HCT116 (cell line): Measurements from ENCODE around the gene CXADR. TPM values are rescaled to one million over a fixed set of nuclear protein-coding genes. Genes with fewer than 3 reads are reported as not detected.

ENCODE experiments used
- ATAC-seq: fragments of 200-7000 bp; cut with Tn5 transposase; 2 replicates; pipeline ENCODE4 v1.9.1; 2020; ENCODE audit warnings: mild to moderate bottlenecking, moderate library complexity
- BruUV-seq: library from RNA; stranded (reverse); fragments of 400-500 nt; replicated peaks from 2 replicates; lab custom pipeline; 2021; lab: Mats Ljungman, UMichigan
- CTCF ChIA-PET: fragments of 300-600 bp; sonication (Branson Sonifier 250); formaldehyde crosslinking; loops from one replicate; lab custom pipeline; 2021; ENCODE audit warnings: antibody characterized with exemption; lab: Charles Lee
- POLR2A ChIA-PET: fragments of 300-600, 350-600 bp; sonication (Branson Sonifier 250); formaldehyde crosslinking; loops from one replicate; lab custom pipeline; 2021; ENCODE audit warnings: antibody characterized with exemption; lab: Charles Lee
- RAD21 ChIA-PET, 2 experiments: fragments of 300-600 bp; sonication (Branson Sonifier 250); formaldehyde crosslinking; loops; one replicate each; lab custom pipeline; 2023; ENCODE audit warnings: low total read pairs in 2 of 2; ENCODE audit not compliant: uncharacterized antibody in 2 of 2, unreplicated experiment in 2 of 2, low non-redundant PET in 1 of 2; lab: Charles Lee
- DNase-seq: peaks from one replicate; pipeline ENCODE4 v3.0.0-alpha.2; 2010; ENCODE audit warnings: low read depth, low spot score
- H2AFZ ChIP-seq: fragments of 200-600 bp; shearing (Covaris generic), sonication (generic); 2 replicates; pipeline ENCODE4 v1.6.1; 2017; ENCODE audit warnings: low read depth, mixed run types, mixed read lengths, antibody characterized with exemption, low read length; ENCODE audit not compliant: poor library complexity, severe bottlenecking
- H3K27ac ChIP-seq: 2 replicates; pipeline ENCODE4 v1.5.1; 2012; ENCODE audit warnings: low read depth, low read length
- H3K27me3 ChIP-seq: fragments of 200-600 bp; sonication (generic); 2 replicates; pipeline ENCODE4 v1.6.1; 2016; ENCODE audit warnings: mixed run types, low read length, mixed read lengths; ENCODE audit not compliant: insufficient read depth
- H3K36me3 ChIP-seq, 2 experiments: fragments of 200-500 bp in 1 of 2; fragments of 200-600 bp in 1 of 2; sonication (Bioruptor generic) in 1 of 2; sonication (generic) in 1 of 2; 2 replicates each; pipeline versions ENCODE4 v1.5.1 to v1.6.1; 2014 to 2016; ENCODE audit warnings: low read length in 2 of 2, inconsistent platforms in 1 of 2, mixed read lengths in 1 of 2, mixed run types in 1 of 2; ENCODE audit not compliant: insufficient read depth in 2 of 2, control insufficient read depth in 1 of 2
- H3K4me1 ChIP-seq, 2 experiments: fragments of 200-600 bp in 1 of 2; sonication (generic) in 1 of 2; 2 replicates each; pipeline versions ENCODE4 v1.5.1 to v1.6.1; 2012 to 2017; ENCODE audit warnings: low read length in 2 of 2, inconsistent platforms in 1 of 2, mild to moderate bottlenecking in 1 of 2, mixed read lengths in 1 of 2, mixed run types in 1 of 2, moderate library complexity in 1 of 2; ENCODE audit not compliant: insufficient read depth in 2 of 2, control insufficient read depth in 1 of 2
- H3K4me2 ChIP-seq: fragments of 200-600 bp; sonication (generic); 2 replicates; pipeline ENCODE4 v1.6.1; 2017; ENCODE audit warnings: mixed run types, low read length, mixed read lengths
- H3K4me3 ChIP-seq, 2 experiments: fragments of 200-600 bp in 1 of 2; sonication (generic) in 1 of 2; replicated peaks in 1 of 2; 2 replicates each; pipeline ENCODE4 v1.5.1; 2011 to 2016; ENCODE audit warnings: low read length in 2 of 2, control low read depth in 1 of 2, low read depth in 1 of 2, mild to moderate bottlenecking in 1 of 2, mixed read lengths in 1 of 2, mixed run types in 1 of 2
- H3K79me2 ChIP-seq: fragments of 200-600 bp; sonication (generic); 2 replicates; pipeline ENCODE4 v1.6.1; 2017; ENCODE audit warnings: mild to moderate bottlenecking, mixed run types, low read length, moderate library complexity, mixed read lengths; ENCODE audit not compliant: insufficient read depth
- H3K9ac ChIP-seq: fragments of 200-600 bp; sonication (generic); 2 replicates; pipeline ENCODE4 v1.6.1; 2016; ENCODE audit warnings: low read length, mixed read lengths
- H3K9me2 ChIP-seq: fragments of 200-600 bp; sonication (generic), shearing (Covaris generic); 2 replicates; pipeline ENCODE4 v1.6.1; 2017; ENCODE audit warnings: mixed run types, mild to moderate bottlenecking, moderate library complexity; ENCODE audit not compliant: insufficient read depth
- H3K9me3 ChIP-seq, 2 experiments: fragments of 200-500 bp in 1 of 2; fragments of 200-600 bp in 1 of 2; sonication (Bioruptor generic) in 1 of 2; sonication (generic) in 1 of 2; 2 replicates each; pipeline ENCODE4 v1.6.1; 2014 to 2017; ENCODE audit warnings: low read length in 2 of 2, mixed read lengths in 2 of 2, inconsistent platforms in 1 of 2, low read depth in 1 of 2, mild to moderate bottlenecking in 1 of 2, mixed run types in 1 of 2, moderate library complexity in 1 of 2; ENCODE audit not compliant: control insufficient read depth in 1 of 2, insufficient read depth in 1 of 2
- H4K20me1 ChIP-seq: fragments of 200-600 bp; sonication (generic), shearing (Covaris generic); 2 replicates; pipeline ENCODE4 v1.6.1; 2017; ENCODE audit warnings: mixed run types, mild to moderate bottlenecking, moderate library complexity; ENCODE audit not compliant: insufficient read depth
- CBX3 ChIP-seq: IDR thresholded peaks from 2 replicates; pipeline ENCODE4 v1.6.1; 2012; ENCODE audit warnings: low read depth
- CEBPB ChIP-seq: IDR thresholded peaks from 2 replicates; pipeline ENCODE4 v1.6.1; 2012; ENCODE audit warnings: low read depth
- EGR1 ChIP-seq: IDR thresholded peaks from 2 replicates; pipeline ENCODE4 v1.6.1; 2012; ENCODE audit warnings: low read depth
- ELF1 ChIP-seq: IDR thresholded peaks from 2 replicates; pipeline ENCODE4 v1.6.1; 2012; ENCODE audit warnings: low read depth, borderline replicate concordance
- EZH2 ChIP-seq: fragments of 200-600 bp; sonication (generic); IDR thresholded peaks from 2 replicates; pipeline ENCODE4 v1.6.1; 2017; ENCODE audit warnings: antibody characterized with exemption, mixed run types
- FOSL1 ChIP-seq: IDR thresholded peaks from 2 replicates; pipeline ENCODE4 v1.6.1; 2012; ENCODE audit warnings: low read depth
- POLR2A ChIP-seq: IDR thresholded peaks from 2 replicates; pipeline ENCODE4 v1.7.0; 2011; ENCODE audit warnings: borderline replicate concordance; ENCODE audit not compliant: insufficient read depth, insufficient read length; ENCODE audit errors: extremely low read depth
- SIN3A ChIP-seq: IDR thresholded peaks from 2 replicates; pipeline ENCODE4 v1.6.1; 2012; ENCODE audit warnings: low read depth
- SP1 ChIP-seq: IDR thresholded peaks from 2 replicates; pipeline ENCODE4 v1.6.1; 2012; ENCODE audit warnings: low read depth
- SRF ChIP-seq: IDR thresholded peaks from 2 replicates; pipeline ENCODE4 v1.6.1; 2012; ENCODE audit warnings: low read depth
- TCF7L2 ChIP-seq: IDR thresholded peaks from 2 replicates; pipeline ENCODE4 v1.7.0; 2011; ENCODE audit warnings: borderline replicate concordance, inconsistent platforms; ENCODE audit not compliant: insufficient read depth, insufficient read length; ENCODE audit errors: extremely low read depth
- ZFX ChIP-seq: fragments of 450-650 bp; IDR thresholded peaks from 2 replicates; pipeline ENCODE4 v1.6.1; 2017
- ZNF274 ChIP-seq: fragments of 200-500 bp; sonication (Bioruptor generic); IDR thresholded peaks from 2 replicates; pipeline ENCODE4 v1.6.1; 2014; ENCODE audit warnings: mild to moderate bottlenecking, low read depth, low read length, inconsistent platforms
- intact Hi-C: fragments of 100-400 bp; cut with micrococcal nuclease; formaldehyde crosslinking; loops from 2 replicates; pipeline ENCODE4 v1.10.0; 2022
- total RNA-seq: library from RNA; stranded (reverse); gene quantifications from one replicate; pipeline ENCODE4 v1.2.1, GENCODE V29; 2021; ENCODE audit not compliant: unreplicated experiment
- TF ChIP-seq, protein P1 (sequence below): IDR thresholded peaks from 2 replicates; pipeline ENCODE4 v1.6.1; 2012
- TF ChIP-seq, protein P2 (sequence below): IDR thresholded peaks from 2 replicates; pipeline ENCODE4 v1.6.1; 2012; ENCODE audit warnings: low read depth
- TF ChIP-seq, protein P3 (sequence below): IDR thresholded peaks from 2 replicates; pipeline ENCODE4 v1.6.1; 2011; ENCODE audit warnings: mild to moderate bottlenecking, low read length, moderate library complexity; ENCODE audit not compliant: insufficient replicate concordance; ENCODE audit errors: extremely low read depth
- TF ChIP-seq, protein P4 (sequence below), 3 experiments: fragments of 200-600 bp in 1 of 3; sonication (generic) in 1 of 3; IDR thresholded peaks in 2 of 3; conservative IDR thresholded peaks in 1 of 3; 2 replicates each; pipeline ENCODE4 v1.5.1; 2012 to 2017; ENCODE audit warnings: low read depth in 2 of 3, low read length in 2 of 3, antibody characterized with exemption in 1 of 3, borderline replicate concordance in 1 of 3, control low read depth in 1 of 3, mild to moderate bottlenecking in 1 of 3, mixed read lengths in 1 of 3, mixed run types in 1 of 3, moderate library complexity in 1 of 3; ENCODE audit not compliant: insufficient read depth in 1 of 3

Gene CXADR
- total RNA-seq, 1 experiment from 2014 or later, result 21.6 TPM

DNA sequence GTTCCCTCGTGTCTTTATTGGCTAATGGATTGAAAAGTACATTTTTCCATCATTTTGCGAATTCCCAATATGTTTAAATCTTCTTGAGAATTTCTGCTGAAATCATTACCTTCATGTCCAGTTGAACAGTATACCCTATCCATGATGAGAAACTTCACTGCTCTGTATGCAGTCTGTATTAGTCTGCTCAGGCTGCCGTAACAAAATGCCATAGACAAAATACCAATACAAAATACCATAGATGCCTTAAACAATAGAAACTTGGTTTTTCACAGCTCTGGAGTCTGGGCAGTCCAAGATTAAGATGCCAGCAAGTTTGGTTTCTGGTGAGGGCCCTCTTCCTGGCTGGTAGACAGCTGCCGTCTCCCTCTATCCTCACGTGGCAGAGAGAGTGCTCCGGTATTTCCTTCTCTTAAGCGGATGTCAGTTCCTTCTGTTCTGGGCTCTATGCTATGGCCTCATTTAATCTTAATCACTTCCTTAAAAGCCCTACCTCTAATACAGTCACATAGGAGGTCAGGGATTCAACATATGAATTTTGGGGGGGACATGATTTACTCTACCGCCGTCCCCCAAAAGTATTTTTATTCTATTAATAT lies 27.0 kb downstream of the CXADR start:
- no peak overlapping the region for H3K27ac ChIP-seq
- H3K79me2 ChIP-seq, result no peaks in the 10 kb centered on the region; the same call in 1 of the 2 replicates
- TF ChIP-seq EGR1 (no peak), EZH2 (no peak), ELF1 (no peak), SRF (no peak), CEBPB (no peak), SIN3A (no peak), POLR2A (no peak), TCF7L2 (no peak), ZNF274 (no peak), FOSL1 (no peak), SP1 (no peak), ZFX (no peak), CBX3 (no peak)
- TF ChIP-seq, protein P1, sequence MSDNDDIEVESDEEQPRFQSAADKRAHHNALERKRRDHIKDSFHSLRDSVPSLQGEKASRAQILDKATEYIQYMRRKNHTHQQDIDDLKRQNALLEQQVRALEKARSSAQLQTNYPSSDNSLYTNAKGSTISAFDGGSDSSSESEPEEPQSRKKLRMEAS, result no peak
- TF ChIP-seq, protein P2, sequence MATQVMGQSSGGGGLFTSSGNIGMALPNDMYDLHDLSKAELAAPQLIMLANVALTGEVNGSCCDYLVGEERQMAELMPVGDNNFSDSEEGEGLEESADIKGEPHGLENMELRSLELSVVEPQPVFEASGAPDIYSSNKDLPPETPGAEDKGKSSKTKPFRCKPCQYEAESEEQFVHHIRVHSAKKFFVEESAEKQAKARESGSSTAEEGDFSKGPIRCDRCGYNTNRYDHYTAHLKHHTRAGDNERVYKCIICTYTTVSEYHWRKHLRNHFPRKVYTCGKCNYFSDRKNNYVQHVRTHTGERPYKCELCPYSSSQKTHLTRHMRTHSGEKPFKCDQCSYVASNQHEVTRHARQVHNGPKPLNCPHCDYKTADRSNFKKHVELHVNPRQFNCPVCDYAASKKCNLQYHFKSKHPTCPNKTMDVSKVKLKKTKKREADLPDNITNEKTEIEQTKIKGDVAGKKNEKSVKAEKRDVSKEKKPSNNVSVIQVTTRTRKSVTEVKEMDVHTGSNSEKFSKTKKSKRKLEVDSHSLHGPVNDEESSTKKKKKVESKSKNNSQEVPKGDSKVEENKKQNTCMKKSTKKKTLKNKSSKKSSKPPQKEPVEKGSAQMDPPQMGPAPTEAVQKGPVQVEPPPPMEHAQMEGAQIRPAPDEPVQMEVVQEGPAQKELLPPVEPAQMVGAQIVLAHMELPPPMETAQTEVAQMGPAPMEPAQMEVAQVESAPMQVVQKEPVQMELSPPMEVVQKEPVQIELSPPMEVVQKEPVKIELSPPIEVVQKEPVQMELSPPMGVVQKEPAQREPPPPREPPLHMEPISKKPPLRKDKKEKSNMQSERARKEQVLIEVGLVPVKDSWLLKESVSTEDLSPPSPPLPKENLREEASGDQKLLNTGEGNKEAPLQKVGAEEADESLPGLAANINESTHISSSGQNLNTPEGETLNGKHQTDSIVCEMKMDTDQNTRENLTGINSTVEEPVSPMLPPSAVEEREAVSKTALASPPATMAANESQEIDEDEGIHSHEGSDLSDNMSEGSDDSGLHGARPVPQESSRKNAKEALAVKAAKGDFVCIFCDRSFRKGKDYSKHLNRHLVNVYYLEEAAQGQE, result no peak
- TF ChIP-seq, protein P3, sequence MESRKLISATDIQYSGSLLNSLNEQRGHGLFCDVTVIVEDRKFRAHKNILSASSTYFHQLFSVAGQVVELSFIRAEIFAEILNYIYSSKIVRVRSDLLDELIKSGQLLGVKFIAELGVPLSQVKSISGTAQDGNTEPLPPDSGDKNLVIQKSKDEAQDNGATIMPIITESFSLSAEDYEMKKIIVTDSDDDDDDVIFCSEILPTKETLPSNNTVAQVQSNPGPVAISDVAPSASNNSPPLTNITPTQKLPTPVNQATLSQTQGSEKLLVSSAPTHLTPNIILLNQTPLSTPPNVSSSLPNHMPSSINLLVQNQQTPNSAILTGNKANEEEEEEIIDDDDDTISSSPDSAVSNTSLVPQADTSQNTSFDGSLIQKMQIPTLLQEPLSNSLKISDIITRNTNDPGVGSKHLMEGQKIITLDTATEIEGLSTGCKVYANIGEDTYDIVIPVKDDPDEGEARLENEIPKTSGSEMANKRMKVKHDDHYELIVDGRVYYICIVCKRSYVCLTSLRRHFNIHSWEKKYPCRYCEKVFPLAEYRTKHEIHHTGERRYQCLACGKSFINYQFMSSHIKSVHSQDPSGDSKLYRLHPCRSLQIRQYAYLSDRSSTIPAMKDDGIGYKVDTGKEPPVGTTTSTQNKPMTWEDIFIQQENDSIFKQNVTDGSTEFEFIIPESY, result no peak
- TF ChIP-seq, protein P4, sequence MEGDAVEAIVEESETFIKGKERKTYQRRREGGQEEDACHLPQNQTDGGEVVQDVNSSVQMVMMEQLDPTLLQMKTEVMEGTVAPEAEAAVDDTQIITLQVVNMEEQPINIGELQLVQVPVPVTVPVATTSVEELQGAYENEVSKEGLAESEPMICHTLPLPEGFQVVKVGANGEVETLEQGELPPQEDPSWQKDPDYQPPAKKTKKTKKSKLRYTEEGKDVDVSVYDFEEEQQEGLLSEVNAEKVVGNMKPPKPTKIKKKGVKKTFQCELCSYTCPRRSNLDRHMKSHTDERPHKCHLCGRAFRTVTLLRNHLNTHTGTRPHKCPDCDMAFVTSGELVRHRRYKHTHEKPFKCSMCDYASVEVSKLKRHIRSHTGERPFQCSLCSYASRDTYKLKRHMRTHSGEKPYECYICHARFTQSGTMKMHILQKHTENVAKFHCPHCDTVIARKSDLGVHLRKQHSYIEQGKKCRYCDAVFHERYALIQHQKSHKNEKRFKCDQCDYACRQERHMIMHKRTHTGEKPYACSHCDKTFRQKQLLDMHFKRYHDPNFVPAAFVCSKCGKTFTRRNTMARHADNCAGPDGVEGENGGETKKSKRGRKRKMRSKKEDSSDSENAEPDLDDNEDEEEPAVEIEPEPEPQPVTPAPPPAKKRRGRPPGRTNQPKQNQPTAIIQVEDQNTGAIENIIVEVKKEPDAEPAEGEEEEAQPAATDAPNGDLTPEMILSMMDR (IDR thresholded peaks at IDR 0.05 in 2 of 3, conservative IDR thresholded peaks at IDR 0.05 in 1 of 3; ENCODE audit: borderline replicate concordance in 1 of 3, insufficient read depth in 1 of 3, low read depth in 2 of 3, low read length in 2 of 3), result no peak
- H4K20me1 ChIP-seq, result no peaks in the 10 kb centered on the region
- DNase-seq, result no peak
- H3K9me3 ChIP-seq, result no peaks in the 10 kb centered on the region
- ChIA-PET POLR2A (no interaction called here), CTCF (no interaction called here), RAD21 (no interaction called here)
- H3K36me3 ChIP-seq, result no peaks in the 10 kb centered on the region
- H3K9me2 ChIP-seq, result no peaks in the 10 kb centered on the region
- H3K4me1 ChIP-seq, result peaks cover 0 to 6% of the 10 kb centered on the region in 2 experiments; a peak in 1 of 4 replicates
- H2AFZ ChIP-seq, result no peak overlapping the region
- H3K27me3 ChIP-seq, result no peaks in the 10 kb centered on the region
- no TSS peak for BruUV-seq
- intact Hi-C loops, result no loop called here
- H3K9ac ChIP-seq, result no peak overlapping the region
- no peak for ATAC-seq
- no peak overlapping the region for H3K4me3 ChIP-seq
- H3K4me2 ChIP-seq, result no peak overlapping the region
